Cortex of kidney (tissue), 1 donor: ENCODE data around the gene CCDC191.
A peak's percentile ranks its signal among the peaks of the same experiment; 100 is the strongest.

Experiments used
- DNase-seq: peaks from one replicate; lab custom pipeline; 2025; lab: John Stamatoyannopoulos, UW

Gene CCDC191

DNA sequence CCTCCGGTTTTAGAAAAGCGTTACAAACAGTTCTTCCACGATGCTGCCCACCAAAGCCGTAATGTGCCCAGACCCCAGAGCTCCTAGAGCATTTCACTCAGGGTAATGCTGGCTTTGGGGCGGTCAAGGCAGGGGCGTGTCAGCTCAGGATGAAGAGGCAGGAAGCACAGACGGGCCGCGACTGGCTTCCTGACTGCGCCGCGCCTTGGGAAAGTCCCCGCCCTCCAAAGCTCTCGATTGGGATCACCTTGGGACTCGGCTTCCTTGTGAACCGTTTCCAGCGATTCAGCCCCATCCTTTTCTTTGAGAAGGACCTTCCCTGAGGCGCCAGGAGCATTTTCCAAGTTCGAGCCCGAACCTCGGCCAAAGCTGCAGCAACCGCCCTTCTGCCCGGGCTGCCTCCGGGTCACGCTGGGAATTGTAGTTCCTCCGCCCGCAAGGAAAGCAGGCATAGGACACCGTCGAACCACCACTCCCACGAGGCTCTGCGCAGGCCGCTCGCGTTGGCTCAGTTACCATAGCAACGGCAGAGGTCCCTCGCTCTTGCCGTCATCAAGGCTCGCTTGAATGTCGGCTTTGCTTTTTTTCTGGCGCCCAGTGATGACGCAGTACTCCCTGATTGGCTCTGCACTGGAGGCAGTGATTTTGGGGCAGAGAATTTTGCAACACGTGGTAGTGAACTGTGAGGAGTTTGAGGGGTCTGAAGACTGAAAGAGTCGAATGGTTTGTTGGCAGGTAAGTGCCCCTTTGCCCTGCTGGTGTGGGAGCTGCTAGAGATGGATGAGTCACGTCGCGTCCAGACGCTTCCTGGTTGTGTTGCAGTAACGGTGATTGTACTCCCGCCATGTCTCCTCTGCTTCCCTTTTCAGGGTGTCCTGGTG lies at the start of gene CCDC191, which contains the start of gene QTRT2:
Gene CCDC191 (minus strand): TSS at position 397 of the 881 bp plus-strand sequence. CDS start 60 bp downstream, at position 337.
Gene QTRT2 (plus strand): TSS at position 608 of the 881 bp plus-strand sequence. CDS start 8,521 bp downstream, outside the sequence.
- peak; percentile 25 for DNase-seq

DNA sequence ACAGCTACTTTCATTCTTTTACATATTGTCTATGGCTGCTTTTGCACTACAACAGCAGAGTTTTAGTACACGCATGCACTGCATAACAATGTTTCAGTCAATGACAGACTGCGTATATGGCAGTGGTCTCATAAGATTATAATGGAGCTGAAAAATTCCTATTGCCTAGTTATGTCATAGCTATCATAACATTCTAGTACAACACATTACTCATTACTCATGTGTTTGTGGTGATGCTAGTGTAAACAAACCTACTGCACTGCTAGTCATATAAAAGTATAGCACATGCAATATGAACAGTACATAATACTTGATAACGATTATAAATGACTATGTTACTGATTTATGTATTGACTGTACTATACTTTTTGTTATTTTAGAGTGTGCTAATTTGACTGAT lies 48.1 kb upstream of the CCDC191 start:
- DNase-seq, result no peak

DNA sequence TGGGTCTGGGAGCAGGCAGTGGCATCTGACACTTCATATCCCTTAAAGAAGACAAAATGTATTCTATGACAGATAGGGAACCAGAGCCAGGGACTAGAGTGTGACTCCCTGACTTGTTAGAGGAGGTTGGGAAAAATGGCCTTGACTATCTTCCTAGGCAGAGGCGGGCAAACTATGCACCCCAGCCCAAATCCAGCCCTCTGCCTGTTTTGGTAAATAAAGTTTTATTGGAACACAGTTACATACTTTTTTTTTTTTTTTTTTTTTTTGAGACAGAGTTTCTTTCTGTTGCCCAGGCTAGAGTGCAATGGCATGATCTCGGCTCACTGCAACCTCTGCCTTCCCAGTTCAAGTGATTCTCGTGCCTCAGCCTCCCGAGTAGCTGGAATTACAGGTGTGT lies 47.5 kb upstream of the CCDC191 start:
- DNase-seq, result no peak

DNA sequence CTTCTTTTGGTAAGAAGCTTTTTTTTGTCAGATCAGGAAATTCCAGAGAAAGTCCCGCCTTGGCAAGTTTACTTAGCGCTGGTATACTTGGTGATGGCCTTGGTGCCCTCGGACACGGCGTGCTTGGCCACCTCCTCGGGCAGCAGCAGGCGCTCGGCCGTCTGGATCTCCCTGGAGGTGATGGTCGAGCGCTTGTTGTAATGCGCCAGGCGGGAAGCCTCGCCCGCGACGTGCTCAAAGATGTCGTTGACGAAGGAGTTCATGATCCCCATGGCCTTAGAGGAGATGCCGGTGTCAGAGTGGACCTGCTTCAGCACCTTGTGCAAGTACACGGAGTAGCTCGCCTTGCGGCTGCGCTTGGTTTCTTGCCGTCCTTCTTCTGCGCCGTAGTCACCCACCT lies 46.9 kb upstream of the CCDC191 start:
- DNase-seq, result no peak

GRCh38 chr3:114101101-114101500 lies 44.8 kb upstream of the CCDC191 start:
- DNase-seq, result no peak

GRCh38 chr3:114095796-114096195 lies 39.5 kb upstream of the CCDC191 start:
- no peak for DNase-seq

GRCh38 chr3:114093596-114093995 lies 37.3 kb upstream of the CCDC191 start:
- no peak for DNase-seq

DNA sequence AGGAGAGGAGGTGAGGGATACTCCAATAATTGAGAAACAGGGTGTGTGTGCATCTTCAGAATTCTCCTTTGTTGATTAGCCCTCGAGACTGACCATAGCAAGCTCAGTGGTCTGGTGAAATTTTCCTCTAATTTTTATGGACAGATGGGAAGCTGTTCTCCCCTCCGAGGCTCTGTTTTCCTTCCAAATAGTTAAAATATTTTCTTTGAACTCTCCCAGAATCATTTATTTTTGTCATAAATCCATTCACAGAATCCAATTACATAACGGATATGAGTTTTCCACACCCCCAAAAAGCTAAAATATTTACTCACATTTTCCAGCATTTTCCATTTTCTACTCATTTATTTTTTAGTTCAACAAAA lies 36.7 kb upstream of the CCDC191 start:
- no peak for DNase-seq

- DNase-seq, result no peak
Observed at GRCh38 chr3:114092151-114093015, 36.1 kb upstream of the CCDC191 start.

DNA sequence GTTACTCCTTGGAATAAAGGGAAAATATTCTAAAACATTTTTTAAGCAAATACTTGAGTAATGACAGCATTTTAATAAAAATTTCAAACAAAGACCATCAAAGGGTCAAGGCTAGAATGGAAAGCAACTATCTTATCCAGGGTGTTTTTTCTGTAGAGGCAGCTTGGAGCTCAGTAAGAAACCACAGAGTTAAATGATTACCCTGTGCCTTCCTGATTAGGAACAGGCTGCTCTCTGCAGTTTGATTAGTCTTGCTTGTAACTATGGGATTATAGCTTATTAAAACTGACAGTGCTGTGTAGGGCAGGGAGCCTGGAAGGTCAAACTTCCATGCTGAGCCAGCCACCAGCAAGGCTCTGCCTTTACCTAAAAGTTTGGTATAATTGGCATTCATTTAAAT lies 33.3 kb upstream of the CCDC191 start:
- no peak for DNase-seq

GRCh38 chr3:114086356-114086755 lies 30.0 kb upstream of the CCDC191 start:
- no peak for DNase-seq

GRCh38 chr3:114083112-114083511 lies 26.8 kb upstream of the CCDC191 start:
- DNase-seq, result no peak

- DNase-seq, result no peak
Observed at GRCh38 chr3:114081037-114081436, 24.7 kb upstream of the CCDC191 start.

GRCh38 chr3:114080201-114080600 lies 23.9 kb upstream of the CCDC191 start:
- DNase-seq, result no peak

DNA sequence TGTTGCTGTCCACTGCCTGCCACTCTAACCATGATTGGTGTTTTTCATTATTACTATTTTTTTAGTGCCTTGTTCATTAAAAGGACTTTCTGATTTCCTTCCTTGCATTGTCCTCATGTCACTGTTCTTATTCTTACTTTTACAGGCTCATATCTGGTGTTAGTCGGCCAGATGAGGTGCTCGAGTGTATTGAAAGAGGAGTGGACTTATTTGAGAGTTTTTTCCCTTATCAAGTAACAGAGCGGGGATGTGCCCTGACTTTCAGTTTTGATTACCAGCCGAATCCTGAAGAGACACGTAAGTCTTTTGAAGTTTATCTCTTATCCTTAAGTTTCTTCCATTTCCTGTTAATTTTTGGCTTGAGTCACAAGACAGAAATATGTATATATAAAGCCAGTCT lies 23.4 kb upstream of the CCDC191 start:
- DNase-seq, result no peak

GRCh38 chr3:114078126-114078525 lies 21.8 kb upstream of the CCDC191 start:
- no peak for DNase-seq

GRCh38 chr3:114076711-114077110 lies 20.4 kb upstream of the CCDC191 start:
- DNase-seq, result no peak

DNA sequence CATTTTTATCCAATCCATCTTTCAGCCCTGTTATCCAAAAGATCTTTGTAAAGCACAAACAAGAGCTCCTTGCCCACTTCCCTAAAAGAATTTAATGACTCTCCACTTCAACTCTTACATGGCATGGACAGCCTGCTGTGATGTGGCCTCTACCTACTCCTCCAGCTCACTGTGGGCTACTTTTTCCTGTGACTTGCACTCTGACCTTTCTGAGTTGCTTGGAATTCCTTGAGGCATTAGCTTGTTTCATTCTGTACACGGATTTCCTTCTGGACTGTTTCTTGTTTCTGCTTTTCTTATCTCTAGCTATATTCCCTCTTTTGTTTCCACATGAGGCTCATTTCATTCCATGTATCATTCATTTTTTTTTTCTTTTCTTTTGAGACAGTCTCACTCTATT lies 15.5 kb upstream of the CCDC191 start:
- no peak for DNase-seq

- DNase-seq, result no peak
Observed at GRCh38 chr3:114068336-114068735, 12.0 kb upstream of the CCDC191 start.

GRCh38 chr3:114067804-114068203 lies 11.5 kb upstream of the CCDC191 start:
- DNase-seq, result no peak

DNA sequence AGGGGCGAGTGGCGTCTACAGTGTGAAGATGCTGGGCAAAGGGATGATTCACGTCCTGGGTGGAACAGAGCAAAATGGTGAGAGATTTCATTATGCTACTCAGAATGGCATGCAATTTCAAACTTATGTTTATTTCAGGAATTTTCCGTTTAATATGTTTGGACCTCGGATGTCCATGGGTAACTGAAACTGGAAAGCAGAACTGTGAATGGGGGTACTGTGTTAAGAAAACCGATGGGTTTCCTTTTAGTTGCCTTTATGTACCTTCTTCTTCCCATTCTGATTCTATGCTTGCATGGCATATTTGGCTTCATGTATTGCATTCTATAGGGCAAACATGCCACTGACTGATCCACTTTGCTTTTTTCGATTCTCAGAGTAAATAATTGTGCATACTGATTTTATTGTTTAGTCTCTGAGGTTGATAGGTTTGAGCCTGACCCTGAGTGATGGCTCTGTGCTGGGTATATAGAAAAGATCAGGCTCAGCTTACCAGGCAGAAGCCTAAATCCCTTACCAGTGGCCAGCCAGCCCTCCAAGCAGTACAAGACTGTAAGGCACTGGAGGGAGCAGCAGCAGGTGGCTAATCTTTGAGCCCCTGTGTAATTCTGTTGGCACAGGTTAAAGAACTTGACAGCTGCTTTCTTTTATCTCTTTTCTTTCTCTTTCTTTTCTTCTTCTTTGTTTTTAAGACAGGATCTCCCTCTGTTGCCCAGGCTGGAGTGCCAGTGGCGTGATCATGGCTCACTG lies 4.8 kb upstream of the CCDC191 start:
- DNase-seq, result no peak

DNA sequence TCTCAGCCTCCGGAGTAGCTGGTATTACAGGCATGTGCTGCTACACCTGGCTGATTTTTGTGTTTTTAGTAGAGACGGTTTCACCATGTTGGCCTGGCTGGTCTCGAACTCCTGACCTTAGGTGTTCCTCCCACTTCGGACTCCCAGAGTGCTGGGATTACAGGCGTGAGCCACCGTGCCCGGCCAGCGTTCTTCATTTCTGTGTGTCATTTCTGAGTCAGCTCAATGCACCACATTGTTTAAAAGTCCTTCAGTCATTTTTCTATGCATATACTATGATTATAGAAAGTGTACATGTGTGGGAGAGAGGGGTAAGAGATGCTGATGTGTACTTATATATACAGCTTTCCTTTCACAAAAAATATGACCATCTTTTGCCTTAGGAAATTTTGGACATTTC lies 2.3 kb upstream of the CCDC191 start:
- DNase-seq, result no peak
